GM23248 (cell line): ENCODE results near the gene DYNLT1.

ENCODE experiments used
- EZH2 ChIP-seq: fragments of 200-600 bp; sonication (generic); IDR thresholded peaks from 2 replicates; pipeline ENCODE4 v1.6.1; 2018; ENCODE audit warnings: antibody characterized with exemption, mild to moderate bottlenecking; ENCODE audit not compliant: insufficient read depth, poor library complexity, severe bottlenecking
- EZH2phosphoT487 ChIP-seq: fragments of 200-600 bp; sonication (generic); IDR thresholded peaks from 2 replicates; pipeline ENCODE4 v1.6.1; 2018; ENCODE audit warnings: antibody characterized with exemption, moderate library complexity, mild to moderate bottlenecking, low read depth; ENCODE audit not compliant: insufficient read depth

GRCh38 chr6:158647501-158647900, 3.0 kb upstream of the DYNLT1 start:
- TF ChIP-seq EZH2phosphoT487 (no peak), EZH2 (no peak)
